Osteocyte (in vitro differentiated cells): ENCODE data around the gene GLTPD2. TPM values are rescaled to one million over a fixed set of nuclear protein-coding genes. Genes with fewer than 3 reads are reported as not detected.

ENCODE experiments used
- DNase-seq: peaks from one replicate; pipeline ENCODE4 v3.0.0; 2021; ENCODE audit warnings: mixed read lengths; ENCODE audit not compliant: unreplicated experiment; ENCODE audit errors: extremely low spot score
- H3K27ac Mint-ChIP-seq: one replicate; pipeline ENCODE4 v1.8.0; 2021; ENCODE audit warnings: mild to moderate bottlenecking, mixed read lengths; ENCODE audit not compliant: unreplicated experiment
- H3K27me3 Mint-ChIP-seq: one replicate; pipeline ENCODE4 v1.8.0; 2021; ENCODE audit warnings: mixed read lengths; ENCODE audit not compliant: unreplicated experiment
- H3K36me3 Mint-ChIP-seq: one replicate; pipeline ENCODE4 v1.8.0; 2021; ENCODE audit warnings: mixed read lengths; ENCODE audit not compliant: unreplicated experiment
- H3K4me1 Mint-ChIP-seq: one replicate; pipeline ENCODE4 v1.8.0; 2021; ENCODE audit warnings: mixed read lengths; ENCODE audit not compliant: unreplicated experiment
- H3K4me3 Mint-ChIP-seq: one replicate; pipeline ENCODE4 v1.8.0; 2021; ENCODE audit warnings: mild to moderate bottlenecking, moderate library complexity, mixed read lengths; ENCODE audit not compliant: unreplicated experiment
- H3K9me3 Mint-ChIP-seq: one replicate; pipeline ENCODE4 v1.8.0; 2021; ENCODE audit warnings: mixed read lengths; ENCODE audit not compliant: unreplicated experiment
- CTCF ChIP-seq: fragments of 200-600 bp; sonication (generic); IDR thresholded peaks from 2 replicates; pipeline ENCODE4 v1.5.0; 2021; ENCODE audit warnings: antibody characterized with exemption, mild to moderate bottlenecking, moderate library complexity
- total RNA-seq: library from RNA; stranded (reverse); gene quantifications from 2 replicates; pipeline ENCODE4 v1.2.1, GENCODE V29; 2021

The GLTPD2 gene
- total RNA-seq, 1 donor from 2014 or later: not detected

- Mint-ChIP-seq H3K27me3 (no peaks in the 10 kb centered on the region), H3K36me3 (peaks cover 18% of the 10 kb centered on the region), H3K4me1 (no peaks in the 10 kb centered on the region), H3K9me3 (no peaks in the 10 kb centered on the region), H3K4me3 (no peak overlapping the region), H3K27ac (no peak overlapping the region)
- DNase-seq: no peak
- peak; percentile 27 for TF ChIP-seq CTCF
Observed at GRCh38 chr17:4815043-4815675, 26.4 kb downstream of the GLTPD2 start.

DNA sequence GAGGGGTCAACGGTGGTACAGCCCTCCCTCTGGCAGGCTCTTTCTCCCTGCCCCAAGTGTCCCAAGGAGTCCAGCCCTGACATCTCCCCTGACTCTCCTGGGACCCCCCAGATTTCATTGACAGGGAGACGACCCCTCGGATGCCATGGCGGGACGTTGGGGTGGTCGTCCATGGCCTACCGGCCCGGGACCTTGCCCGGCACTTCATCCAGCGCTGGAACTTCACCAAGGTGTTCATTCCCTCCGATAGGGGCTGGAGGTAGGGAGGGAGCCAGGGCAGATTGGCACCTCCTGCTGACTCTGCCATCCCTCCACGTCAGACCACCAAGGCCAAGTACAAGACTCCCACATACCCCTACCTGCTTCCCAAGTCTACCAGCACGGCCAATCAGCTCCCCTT is 28.1 kb downstream of the GLTPD2 start:
- Mint-ChIP-seq H3K9me3 (no peaks in the 10 kb centered on the region), H3K4me3 (no peak overlapping the region), H3K4me1 (no peaks in the 10 kb centered on the region), H3K27ac (no peak overlapping the region), H3K27me3 (no peaks in the 10 kb centered on the region), H3K36me3 (peaks cover 9% of the 10 kb centered on the region)
- TF ChIP-seq CTCF: no peak
- no peak for DNase-seq

GRCh38 chr17:4818276-4818675 is 29.5 kb downstream of the GLTPD2 start:
- Mint-ChIP-seq H3K9me3 (no peaks in the 10 kb centered on the region), H3K27ac (no peak overlapping the region), H3K4me1 (no peaks in the 10 kb centered on the region), H3K36me3 (peaks cover 5% of the 10 kb centered on the region), H3K4me3 (no peak overlapping the region), H3K27me3 (no peaks in the 10 kb centered on the region)
- no peak for TF ChIP-seq CTCF
- DNase-seq: no peak

DNA sequence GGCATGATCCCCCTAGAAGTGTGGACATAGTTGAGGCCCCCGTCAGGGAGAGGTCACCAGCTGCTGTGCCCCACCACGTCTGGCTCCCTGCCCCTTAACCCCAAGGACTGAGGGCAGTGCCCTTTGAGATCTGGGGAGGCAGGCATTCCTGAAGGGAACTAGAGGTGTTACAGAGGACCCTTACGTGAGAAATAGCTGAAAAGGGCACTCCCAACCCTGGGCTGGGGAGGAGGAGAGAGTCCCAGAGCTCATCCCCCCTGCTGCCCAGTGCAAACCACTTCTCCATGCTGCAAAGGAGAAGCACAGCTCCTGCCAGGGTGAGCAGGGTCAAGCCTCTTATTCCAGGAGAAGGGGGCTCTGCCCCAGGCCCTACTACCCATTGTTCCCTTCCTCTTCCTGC is 34.1 kb downstream of the GLTPD2 start:
- Mint-ChIP-seq H3K4me1 (no peaks in the 10 kb centered on the region), H3K4me3 (no peak overlapping the region), H3K36me3 (no peaks in the 10 kb centered on the region), H3K27me3 (no peaks in the 10 kb centered on the region), H3K27ac (no peak overlapping the region), H3K9me3 (no peaks in the 10 kb centered on the region)
- no peak for TF ChIP-seq CTCF
- no peak for DNase-seq

GRCh38 chr17:4823373-4824089 is 34.8 kb downstream of the GLTPD2 start:
- no peak overlapping the region for H3K4me3 Mint-ChIP-seq
- no peak for TF ChIP-seq CTCF
- no peaks in the 10 kb centered on the region for H3K36me3 Mint-ChIP-seq
- H3K4me1 Mint-ChIP-seq: no peaks in the 10 kb centered on the region
- no peak overlapping the region for H3K27ac Mint-ChIP-seq
- H3K9me3 Mint-ChIP-seq: no peaks in the 10 kb centered on the region
- no peak for DNase-seq
- H3K27me3 Mint-ChIP-seq: no peaks in the 10 kb centered on the region
